NCI-H1105 treated with DMSO at 0.1 percent for 48 hours (cell line): ENCODE results near the gene HADHB.
"Not testable (repeated sequence)": the region's sequence is repeated elsewhere in the genome, so short reads cannot be mapped to it uniquely, and the experiment has no call there.

Experiments used
- DNase-seq: peaks from one replicate; lab custom pipeline; 2025; lab: John Stamatoyannopoulos, UW

The HADHB gene

GRCh38 chr2:26329083-26329482 is 84.3 kb downstream of the HADHB start:
- not testable (repeated sequence) for DNase-seq

- DNase-seq, result peak; percentile 71
Measured at GRCh38 chr2:26330114-26330549, 85.4 kb downstream of the HADHB start.

GRCh38 chr2:26330604-26331003 is 85.9 kb downstream of the HADHB start:
- DNase-seq, result no peak

- not testable (repeated sequence) for DNase-seq
Measured at GRCh38 chr2:26331321-26331720, 86.6 kb downstream of the HADHB start.

- no peak for DNase-seq
Measured at GRCh38 chr2:26333293-26333692, 88.6 kb downstream of the HADHB start.

- DNase-seq, result no peak
Measured at GRCh38 chr2:26335231-26335630, 90.5 kb downstream of the HADHB start.

- no peak for DNase-seq
Measured at GRCh38 chr2:26336719-26337118, 92.0 kb downstream of the HADHB start.

GRCh38 chr2:26337298-26337697 is 92.6 kb downstream of the HADHB start:
- no peak for DNase-seq
